PC-3 (cell line): Measurements from ENCODE around the gene PPP1R9B.

Experiments used
- EZH2 ChIP-seq: fragments of 300-600 bp; sonication (generic); IDR thresholded peaks from one replicate; pipeline ENCODE4 v1.6.1; 2017; ENCODE audit warnings: antibody characterized with exemption, mild to moderate bottlenecking, low read length; ENCODE audit not compliant: unreplicated experiment
- EZH2phosphoT487 ChIP-seq: fragments of 300-600 bp; sonication (generic); IDR thresholded peaks from 2 replicates; pipeline ENCODE4 v1.6.1; 2018; ENCODE audit warnings: mild to moderate bottlenecking, antibody characterized with exemption, low read length, borderline replicate concordance
- TF ChIP-seq, protein P1 (sequence below): fragments of 300-600 bp; sonication (generic); conservative IDR thresholded peaks from 2 replicates; pipeline ENCODE4 v1.5.1; 2017; ENCODE audit warnings: antibody characterized with exemption, low read depth, mild to moderate bottlenecking, low read length

DNA sequence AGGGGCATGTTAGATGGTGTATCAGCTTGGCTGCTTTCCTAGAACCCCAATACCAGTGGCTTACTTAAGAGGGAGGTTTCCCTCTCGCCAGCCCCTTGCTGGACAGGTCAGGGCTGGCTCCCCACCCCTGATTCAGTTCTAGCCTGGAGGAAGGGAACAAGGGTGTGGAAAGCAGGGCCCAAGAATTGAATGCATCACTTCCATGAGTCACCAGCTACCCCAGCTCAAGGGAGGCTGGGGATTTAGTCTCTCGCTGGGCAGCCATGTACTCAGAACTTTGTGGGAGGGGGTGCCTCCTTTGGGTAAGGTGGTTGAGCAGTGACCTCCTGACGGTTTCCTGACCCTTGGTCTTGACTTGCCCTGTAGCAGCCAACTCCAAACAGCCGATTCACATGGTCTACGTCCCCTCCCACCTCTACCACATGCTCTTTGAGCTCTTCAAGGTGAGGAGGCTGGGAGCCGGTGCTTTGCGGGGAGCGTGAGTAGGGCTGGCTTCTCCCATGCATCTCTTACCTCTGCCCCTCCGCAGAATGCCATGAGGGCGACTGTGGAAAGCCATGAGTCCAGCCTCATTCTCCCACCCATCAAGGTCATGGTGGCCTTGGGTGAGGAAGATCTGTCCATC lies 42.6 kb downstream of the PPP1R9B start:
- TF ChIP-seq, protein P1, sequence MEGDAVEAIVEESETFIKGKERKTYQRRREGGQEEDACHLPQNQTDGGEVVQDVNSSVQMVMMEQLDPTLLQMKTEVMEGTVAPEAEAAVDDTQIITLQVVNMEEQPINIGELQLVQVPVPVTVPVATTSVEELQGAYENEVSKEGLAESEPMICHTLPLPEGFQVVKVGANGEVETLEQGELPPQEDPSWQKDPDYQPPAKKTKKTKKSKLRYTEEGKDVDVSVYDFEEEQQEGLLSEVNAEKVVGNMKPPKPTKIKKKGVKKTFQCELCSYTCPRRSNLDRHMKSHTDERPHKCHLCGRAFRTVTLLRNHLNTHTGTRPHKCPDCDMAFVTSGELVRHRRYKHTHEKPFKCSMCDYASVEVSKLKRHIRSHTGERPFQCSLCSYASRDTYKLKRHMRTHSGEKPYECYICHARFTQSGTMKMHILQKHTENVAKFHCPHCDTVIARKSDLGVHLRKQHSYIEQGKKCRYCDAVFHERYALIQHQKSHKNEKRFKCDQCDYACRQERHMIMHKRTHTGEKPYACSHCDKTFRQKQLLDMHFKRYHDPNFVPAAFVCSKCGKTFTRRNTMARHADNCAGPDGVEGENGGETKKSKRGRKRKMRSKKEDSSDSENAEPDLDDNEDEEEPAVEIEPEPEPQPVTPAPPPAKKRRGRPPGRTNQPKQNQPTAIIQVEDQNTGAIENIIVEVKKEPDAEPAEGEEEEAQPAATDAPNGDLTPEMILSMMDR: no peak
- TF ChIP-seq EZH2 (no peak), EZH2phosphoT487 (no peak)
